Smooth muscle cell (in vitro differentiated cells): ENCODE results near the gene SIX1. TPM values are rescaled to one million over a fixed set of nuclear protein-coding genes. Genes with fewer than 3 reads are reported as not detected.

Source experiments
- DNase-seq: peaks from one replicate; lab custom pipeline; 2025; ENCODE audit not compliant: unreplicated experiment; lab: John Stamatoyannopoulos, UW
- H2AFZ ChIP-seq: fragments of 200-600 bp; sonication (generic); 2 replicates; pipeline ENCODE4 v1.6.0; 2016; ENCODE audit warnings: antibody characterized with exemption, low read depth, mild to moderate bottlenecking
- H3F3A ChIP-seq: fragments of 200-600 bp; sonication (generic); 2 replicates; pipeline ENCODE4 v1.6.0; 2017; ENCODE audit warnings: antibody characterized with exemption, low read depth
- H3K27ac ChIP-seq: fragments of 200-600 bp; sonication (generic); 2 replicates; pipeline ENCODE4 v1.5.1; 2016; ENCODE audit warnings: low read depth, mild to moderate bottlenecking
- H3K27me3 ChIP-seq: fragments of 200-600 bp; sonication (generic); 2 replicates; pipeline ENCODE4 v1.6.1; 2016; ENCODE audit warnings: low read depth, mild to moderate bottlenecking
- H3K36me3 ChIP-seq: fragments of 200-600 bp; sonication (generic); 2 replicates; pipeline ENCODE4 v1.5.1; 2016; ENCODE audit warnings: low read depth
- H3K4me1 ChIP-seq: fragments of 200-600 bp; sonication (generic); 2 replicates; pipeline ENCODE4 v1.5.1; 2016; ENCODE audit warnings: low read depth
- H3K4me2 ChIP-seq: fragments of 200-600 bp; sonication (generic); 2 replicates; pipeline ENCODE4 v1.6.0; 2016; ENCODE audit warnings: mild to moderate bottlenecking
- H3K4me3 ChIP-seq: fragments of 200-600 bp; sonication (generic); 2 replicates; pipeline ENCODE4 v1.5.1; 2016; ENCODE audit warnings: mild to moderate bottlenecking
- H3K79me2 ChIP-seq: fragments of 200-600 bp; sonication (generic); 2 replicates; pipeline ENCODE4 v1.6.0; 2016; ENCODE audit warnings: low read depth, mild to moderate bottlenecking
- H3K9ac ChIP-seq: fragments of 200-600 bp; sonication (generic); 2 replicates; pipeline ENCODE4 v1.6.0; 2016; ENCODE audit warnings: low read depth
- H3K9me3 ChIP-seq: fragments of 200-600 bp; sonication (generic); replicated peaks from 2 replicates; pipeline ENCODE4 v1.5.1; 2016; ENCODE audit warnings: low read depth
- H4K20me1 ChIP-seq: fragments of 200-600 bp; sonication (generic); 2 replicates; pipeline ENCODE4 v1.6.0; 2016; ENCODE audit warnings: low read depth
- CTCF ChIP-seq: fragments of 200-600 bp; sonication (generic); IDR thresholded peaks from 2 replicates; pipeline ENCODE4 v1.5.1; 2017; ENCODE audit warnings: borderline replicate concordance, mild to moderate bottlenecking, antibody characterized with exemption; ENCODE audit not compliant: insufficient read depth, poor library complexity, severe bottlenecking
- WGBS: methylation state at CpG from one replicate; pipeline ENCODE4 v1.1.7; 2016; ENCODE audit warnings: low lambda C conversion rate; 5-methylcytosine and 5-hydroxymethylcytosine counted together
- polyA plus RNA-seq: library from polyadenylated mRNA; unstranded; fragments of >200 nt; fragmentation: Nextera tagmentation; extraction: Ambion mirVana; gene quantifications from 2 replicates; pipeline ENCODE4 v1.2.1, GENCODE V29; 2016
- total RNA-seq: library from RNA; depleted of rRNA; stranded (reverse); fragments of >200 nt; gene quantifications from 2 replicates; pipeline ENCODE4 v1.2.3, GENCODE V29; 2014

The SIX1 gene
- total and polyA plus RNA-seq, 2 experiments from 2014 or later = not detected

- H3K4me3 ChIP-seq = no peak overlapping the region
- TF ChIP-seq CTCF = no peak
- H3K27ac ChIP-seq = no peak overlapping the region
- peaks cover 86% of the 10 kb centered on the region for H3K27me3 ChIP-seq
- peaks cover 23% of the 10 kb centered on the region for H3K4me1 ChIP-seq
- H3F3A ChIP-seq = no peaks in the 10 kb centered on the region
- no peaks in the 10 kb centered on the region for H4K20me1 ChIP-seq
- DNase-seq = no peak
- H3K9me3 ChIP-seq = no peaks in the 10 kb centered on the region
- H3K9ac ChIP-seq = no peak overlapping the region
- no peak overlapping the region for H2AFZ ChIP-seq
- 10% methylated on average over 1 of the region's 1 CpG for WGBS
- H3K4me2 ChIP-seq = no peak overlapping the region
- no peaks in the 10 kb centered on the region for H3K79me2 ChIP-seq
- no peaks in the 10 kb centered on the region for H3K36me3 ChIP-seq
Observed at GRCh38 chr14:60639674-60640073, 9.6 kb downstream of the SIX1 start.

- Histone ChIP-seq H3K9ac (peak overlapping the region; percentile 47), H3K4me1 (peaks cover 14% of the 10 kb centered on the region), H3F3A (no peaks in the 10 kb centered on the region), H2AFZ (peak overlapping the region; percentile 94), H3K4me2 (peak overlapping the region; percentile 90), H3K36me3 (no peaks in the 10 kb centered on the region), H3K9me3 (no peaks in the 10 kb centered on the region), H4K20me1 (no peaks in the 10 kb centered on the region), H3K79me2 (no peaks in the 10 kb centered on the region), H3K27ac (peak overlapping the region; percentile 32), H3K27me3 (peaks cover 69% of the 10 kb centered on the region), H3K4me3 (peak overlapping the region; percentile 53)
- WGBS = 3% methylated on average over 52 of the region's 55 CpGs
- no peak for DNase-seq
- TF ChIP-seq CTCF = no peak
Observed at GRCh38 chr14:60637479-60638315, 11.6 kb downstream of the SIX1 start.

GRCh38 chr14:60636879-60637478 is 12.3 kb downstream of the SIX1 start:
- Histone ChIP-seq H3K4me2 (peak overlapping the region; percentile 90), H3F3A (no peaks in the 10 kb centered on the region), H3K27me3 (peaks cover 62% of the 10 kb centered on the region), H3K9ac (peak overlapping the region; percentile 47), H3K79me2 (no peaks in the 10 kb centered on the region), H4K20me1 (no peaks in the 10 kb centered on the region), H3K36me3 (no peaks in the 10 kb centered on the region), H3K27ac (no peak overlapping the region), H3K9me3 (no peaks in the 10 kb centered on the region), H3K4me1 (peaks cover 14% of the 10 kb centered on the region), H3K4me3 (peak overlapping the region; percentile 53), H2AFZ (peak overlapping the region; percentile 94)
- 38% methylated on average over 20 of the region's 20 CpGs for WGBS
- no peak for TF ChIP-seq CTCF
- DNase-seq = no peak

- H3F3A ChIP-seq = no peaks in the 10 kb centered on the region
- peaks cover 14% of the 10 kb centered on the region for H3K4me1 ChIP-seq
- H3K4me2 ChIP-seq = no peak overlapping the region
- H3K27ac ChIP-seq = no peak overlapping the region
- H3K79me2 ChIP-seq = no peaks in the 10 kb centered on the region
- 84% methylated on average over 4 of the region's 4 CpGs for WGBS
- TF ChIP-seq CTCF = no peak
- no peaks in the 10 kb centered on the region for H3K9me3 ChIP-seq
- H4K20me1 ChIP-seq = no peaks in the 10 kb centered on the region
- no peak for DNase-seq
- H3K36me3 ChIP-seq = no peaks in the 10 kb centered on the region
- no peak overlapping the region for H3K4me3 ChIP-seq
- H3K27me3 ChIP-seq = peaks cover 39% of the 10 kb centered on the region
- no peak overlapping the region for H2AFZ ChIP-seq
- no peak overlapping the region for H3K9ac ChIP-seq
Observed at GRCh38 chr14:60634153-60634552, 15.1 kb downstream of the SIX1 start.
